Endothelial cell of umbilical vein (primary cell): ENCODE data around the gene MTMR3. TPM values are rescaled to one million over a fixed set of nuclear protein-coding genes. Genes with fewer than 3 reads are reported as not detected.
A peak's percentile ranks its signal among the peaks of the same experiment; 100 is the strongest.
"Not testable (repeated sequence)": the region's sequence is repeated elsewhere in the genome, so short reads cannot be mapped to it uniquely, and the experiment has no call there.

Source experiments
- BruUV-seq: library from RNA; stranded (reverse); fragments of 400-500 nt; replicated peaks from 2 replicates; lab custom pipeline; 2021; lab: Mats Ljungman, UMichigan
- CTCF ChIA-PET: fragments of 300-600, 350-600 bp; sonication (Branson Sonifier 250); formaldehyde crosslinking; loops from one replicate; lab custom pipeline; 2021; ENCODE audit warnings: antibody characterized with exemption, inconsistent platforms; lab: Charles Lee
- POLR2A ChIA-PET: fragments of 300-600, 350-600 bp; sonication (Branson Sonifier 250); formaldehyde crosslinking; loops from one replicate; lab custom pipeline; 2021; ENCODE audit warnings: antibody characterized with exemption, inconsistent platforms; lab: Charles Lee
- DNase-seq: peaks from one replicate; pipeline ENCODE4 v3.0.0-alpha.2; 2011; ENCODE audit warnings: low read depth, low spot score
- FAIRE-seq: peaks from 2 replicates; lab custom pipeline; 2011; peaks lifted over from hg19 to GRCh38; lab: Jason Lieb, UNC
- H2AFZ ChIP-seq: 2 replicates; pipeline ENCODE4 v1.6.0; 2012; ENCODE audit warnings: low read depth, low read length, control low read depth, inconsistent platforms
- H3K27ac ChIP-seq: 2 replicates; pipeline ENCODE4 v1.5.1; 2011; ENCODE audit warnings: low read depth, mild to moderate bottlenecking, control low read depth, low read length, moderate library complexity; ENCODE audit not compliant: insufficient read depth
- H3K27me3 ChIP-seq, 2 experiments: 2 replicates each; pipeline versions ENCODE4 v1.6.0 to v1.6.1; 2011; ENCODE audit warnings: low read length in 2 of 2, mixed read lengths in 1 of 2; ENCODE audit not compliant: control insufficient read depth in 2 of 2, insufficient read depth in 2 of 2
- H3K36me3 ChIP-seq, 2 experiments: 2 replicates in 1 of 2; 3 replicates in 1 of 2; pipeline ENCODE4 v1.5.1; 2011; ENCODE audit warnings: low read length in 2 of 2, mild to moderate bottlenecking in 1 of 2, moderate library complexity in 1 of 2; ENCODE audit not compliant: control insufficient read depth in 2 of 2, insufficient read depth in 2 of 2; ENCODE audit errors: extremely low read depth in 1 of 2
- H3K4me1 ChIP-seq: 3 replicates; pipeline ENCODE4 v1.5.1; 2011; ENCODE audit warnings: mild to moderate bottlenecking, low read length; ENCODE audit not compliant: control insufficient read depth, insufficient read depth; ENCODE audit errors: extremely low read depth
- H3K4me2 ChIP-seq: 2 replicates; pipeline ENCODE4 v1.6.1; 2011; ENCODE audit warnings: low read length, control low read depth, mixed read lengths; ENCODE audit not compliant: insufficient read depth
- H3K4me3 ChIP-seq, 3 experiments: fragments of 200-600 bp in 1 of 3; sonication (generic), shearing (Covaris generic) in 1 of 3; replicated peaks in 1 of 3; 2 replicates each; pipeline ENCODE4 v1.5.1; 2011 to 2016; ENCODE audit warnings: control low read depth in 3 of 3, low read length in 3 of 3, mild to moderate bottlenecking in 2 of 3, inconsistent platforms in 1 of 3, low read depth in 1 of 3, moderate library complexity in 1 of 3; ENCODE audit not compliant: insufficient read depth in 1 of 3
- H3K79me2 ChIP-seq: 2 replicates; pipeline ENCODE4 v1.6.0; 2012; ENCODE audit warnings: low read length, inconsistent platforms; ENCODE audit not compliant: control insufficient read depth, insufficient read depth
- H3K9ac ChIP-seq: replicated peaks from 2 replicates; pipeline ENCODE3; 2011; ENCODE audit warnings: low read length, control low read depth; ENCODE audit not compliant: insufficient read depth; ENCODE audit errors: extremely low read depth
- H3K9me1 ChIP-seq: replicated peaks from 3 replicates; pipeline ENCODE4 v1.6.0; 2011; ENCODE audit warnings: mild to moderate bottlenecking, low read length; ENCODE audit not compliant: control insufficient read depth, insufficient read depth; ENCODE audit errors: extremely low read depth
- H3K9me3 ChIP-seq: replicated peaks from 2 replicates; pipeline ENCODE4 v1.5.1; 2012; ENCODE audit warnings: low read length, inconsistent platforms; ENCODE audit not compliant: control insufficient read depth, insufficient read depth
- H4K20me1 ChIP-seq: replicated peaks from 2 replicates; pipeline ENCODE3; 2011; ENCODE audit warnings: mild to moderate bottlenecking, low read length; ENCODE audit not compliant: control insufficient read depth, insufficient read depth; ENCODE audit errors: extremely low read depth
- CTCF ChIP-seq, 2 donors: IDR thresholded peaks; 1 replicate in 1 of 2; 2 replicates in 1 of 2; pipeline ENCODE4 v1.5.1; 2011; ENCODE audit warnings: low read length in 2 of 2, mild to moderate bottlenecking in 2 of 2, moderate library complexity in 2 of 2, control low read depth in 1 of 2, inconsistent platforms in 1 of 2, low read depth in 1 of 2; ENCODE audit not compliant: insufficient read depth in 1 of 2; ENCODE audit errors: extremely low read depth in 1 of 2
- EZH2 ChIP-seq: IDR thresholded peaks from 2 replicates; pipeline ENCODE4 v1.6.1; 2012; ENCODE audit warnings: borderline replicate concordance, low read depth, mild to moderate bottlenecking, moderate library complexity, low read length, inconsistent platforms; ENCODE audit not compliant: severe bottlenecking
- FOS ChIP-seq: IDR thresholded peaks from 2 replicates; pipeline ENCODE4 v1.6.1; 2011; ENCODE audit warnings: mild to moderate bottlenecking, low read length, moderate library complexity, borderline replicate concordance; ENCODE audit not compliant: insufficient read depth
- GATA2 ChIP-seq: IDR thresholded peaks from 2 replicates; pipeline ENCODE4 v1.7.0; 2011; ENCODE audit warnings: low read depth, mild to moderate bottlenecking, moderate library complexity, mixed read lengths, low read length; ENCODE audit not compliant: insufficient read length, insufficient read depth
- JUN ChIP-seq: IDR thresholded peaks from 2 replicates; pipeline ENCODE4 v1.6.1; 2011; ENCODE audit warnings: borderline replicate concordance, low read depth; ENCODE audit not compliant: insufficient read length, insufficient read depth
- MAX ChIP-seq: IDR thresholded peaks from 2 replicates; pipeline ENCODE4 v1.6.1; 2011; ENCODE audit not compliant: insufficient read depth, insufficient read length
- MYC ChIP-seq: IDR thresholded peaks from one replicate; pipeline ENCODE4 v1.6.1; 2011; ENCODE audit warnings: mild to moderate bottlenecking, low read depth, low read length
- POLR2A ChIP-seq: IDR thresholded peaks from 2 replicates; pipeline ENCODE4 v1.6.1; 2012; ENCODE audit warnings: low read depth, mild to moderate bottlenecking, control low read depth, low read length
- POLR2AphosphoS5 ChIP-seq: IDR thresholded peaks from 2 replicates; pipeline ENCODE4 v1.6.1; 2012; ENCODE audit warnings: low read depth, mild to moderate bottlenecking, control low read depth, low read length, moderate library complexity; ENCODE audit not compliant: insufficient read depth
- dilution Hi-C: fragments of 300-500 bp; cut with MboI; formaldehyde crosslinking; loops from one replicate; pipeline ENCODE4 v1.15.0; 2019; ENCODE audit warnings: low sequenced_read_pairs; ENCODE audit not compliant: extremely low pct_ligation_motif_present
- intact Hi-C: fragments of 100-400 bp; cut with micrococcal nuclease; formaldehyde crosslinking; loops from one replicate; pipeline ENCODE4 v1.10.0; 2022
- polyA plus RNA-seq, 4 experiments: library from polyadenylated mRNA; depleted of rRNA in 3 of 4; stranded (reverse) in 3 of 4; unstranded in 1 of 4; fragments of >200 nt; gene quantifications; 2 replicates each; pipeline versions ENCODE4 v1.2.1 to v1.2.3, GENCODE V29; 2011 to 2012; ENCODE audit warnings: missing spikeins in 1 of 4
- total RNA-seq: library from RNA; stranded (reverse); gene quantifications from 2 replicates; pipeline ENCODE4 v1.2.3, GENCODE V29; 2021

MTMR3 gene
- total and polyA plus RNA-seq, 2 donors (not counting 3 experiments of a cell fraction or from before 2014, with no cell fraction given) = 30.1 to 36.5 TPM

- no peaks in the 10 kb centered on the region for H3K36me3 ChIP-seq
- H4K20me1 ChIP-seq = no peaks in the 10 kb centered on the region
- no peak overlapping the region for H2AFZ ChIP-seq
- dilution Hi-C loops = no loop called here
- DNase-seq (peak; percentile 84), FAIRE-seq (peak; percentile 43)
- ChIA-PET POLR2A (no interaction called here), CTCF (interaction anchor here (1.3 kb wide), 1 partner anchor 32 kb away, joined by 4 read pairs; no protein-coding TSS in a partner anchor)
- no peaks in the 10 kb centered on the region for H3K9me3 ChIP-seq
- no peak overlapping the region for H3K9ac ChIP-seq
- peak overlapping the region; percentile 72 for H3K4me2 ChIP-seq
- H3K27me3 ChIP-seq = no peaks in the 10 kb centered on the region
- intact Hi-C loops = loop anchor here (10.0 kb wide), 1 partner anchor 88 kb away; the partner anchor contains the start of gene MTMR3
- no peak overlapping the region for H3K27ac ChIP-seq
- no peak overlapping the region for H3K4me3 ChIP-seq
- no TSS peak for BruUV-seq
- H3K9me1 ChIP-seq = no peaks in the 10 kb centered on the region
- no peaks in the 10 kb centered on the region for H3K79me2 ChIP-seq
- TF ChIP-seq FOS (no peak), MYC (no peak), POLR2AphosphoS5 (no peak), POLR2A (no peak), JUN (no peak), CTCF (IDR thresholded peaks at IDR 0.05; ENCODE audit: extremely low read depth in 1 of 2, insufficient read depth in 1 of 2, low read depth in 1 of 2, low read length in 2 of 2) (no peak), MAX (no peak), EZH2 (no peak), GATA2 (no peak)
- H3K4me1 ChIP-seq = peaks cover 11% of the 10 kb centered on the region
These were observed 90.3 kb downstream of the MTMR3 start for GRCh38 chr22:29973269-29973668.

GRCh38 chr22:29973680-29974079, 90.7 kb downstream of the MTMR3 start:
- BruUV-seq, dilution Hi-C loops: not testable (repeated sequence)

More at GRCh38 chr22:29973680-29974079, 90.7 kb downstream of the MTMR3 start:
- H3K79me2 ChIP-seq, H3K27me3 ChIP-seq, H3K9me1 ChIP-seq, DNase-seq, H3K27ac ChIP-seq, H2AFZ ChIP-seq, CTCF ChIA-PET, H3K4me3 ChIP-seq, H4K20me1 ChIP-seq, POLR2A ChIA-PET, FAIRE-seq, H3K36me3 ChIP-seq, H3K9me3 ChIP-seq, H3K9ac ChIP-seq: not testable (repeated sequence)
- peak overlapping the region; percentile 72 for H3K4me2 ChIP-seq
- peaks cover 12% of the 10 kb centered on the region for H3K4me1 ChIP-seq
- intact Hi-C loops = loop anchor here (10.0 kb wide), 1 partner anchor 89 kb away; the partner anchor contains the start of gene MTMR3
